H1 (cell line): Measurements from ENCODE around the gene CAPN13. TPM values are rescaled to one million over a fixed set of nuclear protein-coding genes. Genes with fewer than 3 reads are reported as not detected.

Experiments
- CTCF ChIA-PET: fragments of 300-600 bp; sonication (Branson Sonifier 250); formaldehyde crosslinking; loops from one replicate; lab custom pipeline; 2021; ENCODE audit not compliant: partially characterized antibody; lab: Charles Lee
- POLR2A ChIA-PET: fragments of 300-600 bp; sonication (Branson Sonifier 250); formaldehyde crosslinking; loops from one replicate; lab custom pipeline; 2021; ENCODE audit warnings: inconsistent platforms; ENCODE audit not compliant: partially characterized antibody; lab: Charles Lee
- DNase-seq, 2 experiments: peaks; one replicate each; pipeline versions ENCODE4 v3.0.0 to v3.0.0-alpha.2; 2010 to 2022; ENCODE audit warnings: low spot score in 2 of 2, low read depth in 1 of 2, mixed read lengths in 1 of 2
- FAIRE-seq: peaks from 2 replicates; lab custom pipeline; 2011; peaks lifted over from hg19 to GRCh38; lab: Jason Lieb, UNC
- H2AFZ ChIP-seq: 2 replicates; pipeline ENCODE4 v1.8.1; 2012; ENCODE audit warnings: low read length, inconsistent platforms
- H2AK5ac ChIP-seq: 2 replicates; pipeline ENCODE4 v1.6.1; 2013; ENCODE audit warnings: low read depth, low read length
- H2BK120ac ChIP-seq: replicated peaks from 2 replicates; pipeline ENCODE3; 2013; ENCODE audit warnings: low read depth, low read length, inconsistent platforms
- H2BK12ac ChIP-seq: 2 replicates; pipeline ENCODE4 v1.6.1; 2013; ENCODE audit warnings: low read depth, low read length
- H2BK15ac ChIP-seq: 2 replicates; pipeline ENCODE4 v1.6.1; 2013; ENCODE audit warnings: low read length
- H2BK20ac ChIP-seq: 2 replicates; pipeline ENCODE4 v1.6.1; 2013; ENCODE audit warnings: low read length
- H2BK5ac ChIP-seq: 2 replicates; pipeline ENCODE4 v1.6.1; 2013; ENCODE audit warnings: low read depth, low read length
- H3K14ac ChIP-seq: 2 replicates; pipeline ENCODE4 v1.6.1; 2013; ENCODE audit warnings: inconsistent platforms; ENCODE audit not compliant: insufficient read length
- H3K18ac ChIP-seq: 2 replicates; pipeline ENCODE4 v1.6.1; 2013; ENCODE audit warnings: low read length; ENCODE audit errors: extremely low read depth
- H3K23ac ChIP-seq: 2 replicates; pipeline ENCODE4 v1.6.1; 2013; ENCODE audit warnings: inconsistent platforms; ENCODE audit not compliant: insufficient read length
- H3K23me2 ChIP-seq: 2 replicates; pipeline ENCODE4 v1.6.1; 2013; ENCODE audit warnings: low read depth, low read length
- H3K27ac ChIP-seq: 2 replicates; pipeline ENCODE4 v1.6.1; 2011; ENCODE audit warnings: low read depth, low read length, inconsistent platforms
- H3K27me3 ChIP-seq, 4 experiments: replicated peaks in 1 of 4; 1 replicate in 1 of 4; 2 replicates in 3 of 4; pipeline versions ENCODE4 v1.6.1 to v1.8.1; 2011 to 2013; ENCODE audit warnings: low read length in 3 of 4, mild to moderate bottlenecking in 3 of 4, inconsistent platforms in 2 of 4, mixed read lengths in 2 of 4, moderate library complexity in 1 of 4; ENCODE audit not compliant: control insufficient read depth in 3 of 4, insufficient read depth in 3 of 4; ENCODE audit errors: extremely low read depth in 1 of 4
- H3K36me3 ChIP-seq, 4 experiments: 2 replicates each; pipeline versions ENCODE4 v1.6.1 to v1.8.1; 2011 to 2013; ENCODE audit warnings: mild to moderate bottlenecking in 4 of 4, low read length in 3 of 4, moderate library complexity in 2 of 4, control low read depth in 1 of 4, inconsistent platforms in 1 of 4; ENCODE audit not compliant: insufficient read depth in 4 of 4, control insufficient read depth in 2 of 4
- H3K4ac ChIP-seq: replicated peaks from 2 replicates; pipeline ENCODE3; 2013; ENCODE audit warnings: low read length, low read depth, mixed read lengths, inconsistent platforms; ENCODE audit not compliant: insufficient read length
- H3K4me1 ChIP-seq, 4 experiments: replicated peaks in 1 of 4; 1 replicate in 1 of 4; 2 replicates in 3 of 4; pipeline versions ENCODE4 v1.6.1 to v1.8.1; 2011 to 2013; ENCODE audit warnings: low read length in 3 of 4, inconsistent platforms in 2 of 4, mixed read lengths in 1 of 4; ENCODE audit not compliant: insufficient read depth in 4 of 4, control insufficient read depth in 3 of 4
- H3K4me2 ChIP-seq, 2 experiments: 2 replicates each; pipeline versions ENCODE4 v1.6.1 to v1.8.1; 2011 to 2013; ENCODE audit warnings: low read depth in 2 of 2, low read length in 2 of 2, control low read depth in 1 of 2, inconsistent platforms in 1 of 2, mild to moderate bottlenecking in 1 of 2; ENCODE audit not compliant: insufficient read depth in 1 of 2
- H3K4me3 ChIP-seq, 4 experiments: fragments of 200-600, 300-600 bp in 1 of 4; sonication (generic), shearing (Covaris generic), sonication (Bioruptor Twin) in 1 of 4; 2 replicates each; pipeline versions ENCODE4 v1.5.1 to v1.8.1; 2011 to 2016; ENCODE audit warnings: low read length in 4 of 4, low read depth in 3 of 4, control low read depth in 2 of 4, inconsistent platforms in 2 of 4, mild to moderate bottlenecking in 2 of 4, mixed read lengths in 1 of 4, moderate library complexity in 1 of 4; ENCODE audit not compliant: insufficient read depth in 2 of 4; ENCODE audit errors: extremely low read depth in 1 of 4
- H3K56ac ChIP-seq: replicated peaks from 2 replicates; pipeline ENCODE3; 2013; ENCODE audit warnings: low read depth, mild to moderate bottlenecking, mixed read lengths, low read length, inconsistent platforms; ENCODE audit not compliant: insufficient read length
- H3K79me1 ChIP-seq: 2 replicates; pipeline ENCODE4 v1.6.1; 2013; ENCODE audit warnings: low read depth, low read length, control low read depth
- H3K79me2 ChIP-seq, 2 experiments: 2 replicates each; pipeline versions ENCODE4 v1.6.1 to v1.8.1; 2012 to 2013; ENCODE audit warnings: low read length in 2 of 2, mild to moderate bottlenecking in 2 of 2, inconsistent platforms in 1 of 2; ENCODE audit not compliant: insufficient read depth in 2 of 2, control insufficient read depth in 1 of 2
- H3K9ac ChIP-seq, 4 experiments: replicated peaks in 1 of 4; 1 replicate in 1 of 4; 2 replicates in 3 of 4; pipeline versions ENCODE4 v1.6.1 to v1.8.1; 2011 to 2013; ENCODE audit warnings: low read depth in 3 of 4, low read length in 3 of 4, control low read depth in 2 of 4, mild to moderate bottlenecking in 2 of 4, moderate library complexity in 2 of 4, inconsistent platforms in 1 of 4; ENCODE audit errors: extremely low read depth in 1 of 4
- H3K9me3 ChIP-seq, 2 experiments: 2 replicates each; pipeline versions ENCODE4 v1.6.1 to v1.8.1; 2012 to 2013; ENCODE audit warnings: mild to moderate bottlenecking in 2 of 2, moderate library complexity in 2 of 2, control low read depth in 1 of 2, inconsistent platforms in 1 of 2, low read depth in 1 of 2, low read length in 1 of 2, mixed read lengths in 1 of 2; ENCODE audit not compliant: insufficient read depth in 2 of 2
- H4K20me1 ChIP-seq, 2 experiments: replicated peaks in 1 of 2; 2 replicates each; pipeline versions ENCODE3 to v1.8.1; 2011 to 2013; ENCODE audit warnings: inconsistent platforms in 2 of 2, low read length in 2 of 2, mild to moderate bottlenecking in 1 of 2; ENCODE audit not compliant: insufficient read depth in 2 of 2, control insufficient read depth in 1 of 2
- H4K5ac ChIP-seq: 2 replicates; pipeline ENCODE4 v1.6.1; 2013; ENCODE audit warnings: low read length, low read depth, mixed read lengths, inconsistent platforms; ENCODE audit not compliant: insufficient read length
- H4K8ac ChIP-seq: 2 replicates; pipeline ENCODE4 v1.8.0; 2013; ENCODE audit warnings: mild to moderate bottlenecking, moderate library complexity, low read length, inconsistent platforms; ENCODE audit not compliant: insufficient read depth; ENCODE audit errors: extremely low read depth
- H4K91ac ChIP-seq: replicated peaks from 2 replicates; pipeline ENCODE3; 2013; ENCODE audit warnings: low read length, mixed read lengths, inconsistent platforms; ENCODE audit not compliant: insufficient read length
- CEBPB ChIP-seq: IDR thresholded peaks from 2 replicates; pipeline ENCODE4 v1.6.1; 2012; ENCODE audit warnings: low read depth, low read length
- E2F6 ChIP-seq: IDR thresholded peaks from 2 replicates; pipeline ENCODE4 v1.6.1; 2012; ENCODE audit warnings: inconsistent platforms
- RFX5 ChIP-seq: IDR thresholded peaks from 2 replicates; pipeline ENCODE4 v1.6.1; 2011; ENCODE audit warnings: low read depth, low read length, improper control_type of control experiment, borderline replicate concordance
- SIN3A ChIP-seq, 2 experiments: IDR thresholded peaks in 1 of 2; conservative IDR thresholded peaks in 1 of 2; 2 replicates each; pipeline ENCODE4 v1.6.1; 2011 to 2012; ENCODE audit warnings: low read length in 2 of 2, improper control_type of control experiment in 1 of 2, low read depth in 1 of 2, mild to moderate bottlenecking in 1 of 2
- SIRT6 ChIP-seq: IDR thresholded peaks from one replicate; pipeline ENCODE4 v1.7.1; 2012; ENCODE audit warnings: low read length, inconsistent platforms
- SP2 ChIP-seq: IDR thresholded peaks from 2 replicates; pipeline ENCODE4 v1.6.1; 2012; ENCODE audit warnings: mild to moderate bottlenecking, low read length, inconsistent platforms
- SRF ChIP-seq: IDR thresholded peaks from 2 replicates; pipeline ENCODE4 v1.6.1; 2011; ENCODE audit warnings: mild to moderate bottlenecking, low read depth, low read length, moderate library complexity
- TCF12 ChIP-seq: IDR thresholded peaks from 2 replicates; pipeline ENCODE4 v1.6.1; 2011; ENCODE audit warnings: low read depth, mild to moderate bottlenecking, low read length
- WGBS, 2 experiments: shearing (Covaris generic) in 1 of 2; methylation state at CpG; one replicate each; pipeline versions ENCODE4 v1.1.6 to v1.1.7; 2013 to 2015; ENCODE audit warnings: low lambda C conversion rate in 2 of 2, mixed read lengths in 2 of 2, inconsistent platforms in 1 of 2, low coverage in 1 of 2, missing lambda C conversion rate in 1 of 2; ENCODE audit not compliant: insufficient replicate concordance in 2 of 2, insufficient coverage in 1 of 2, insufficient read length in 1 of 2; ENCODE audit errors: extremely low coverage in 1 of 2, missing lambda C conversion rate in 1 of 2; 5-methylcytosine and 5-hydroxymethylcytosine counted together
- polyA plus RNA-seq, 7 experiments: library from polyadenylated mRNA; depleted of rRNA in 3 of 7; stranded (reverse) in 5 of 7; unstranded in 2 of 7; fragments of >200 nt in 5 of 7; fragments of 200-250 nt in 2 of 7; gene quantifications; 1 replicate in 5 of 7; 2 replicates in 1 of 7; 4 replicates in 1 of 7; pipeline versions ENCODE4 v1.2.1 to v1.2.3, GENCODE V29; 2011 to 2013; ENCODE audit warnings: missing spikeins in 2 of 7, mixed read lengths in 2 of 7
- total RNA-seq: library from RNA; stranded (reverse); fragmentation: NEBNext Ultra II Directional; extraction: Animal tissue kit (Norgen Biotek cat#: 25700); gene quantifications from 2 replicates; pipeline ENCODE4 v1.2.1, GENCODE V29; 2021

CAPN13 gene
- total and polyA plus RNA-seq, 2 of the 8 experiments (the other 6 are each of a cell fraction or from before 2014, with no cell fraction given), result 2.4 TPM

- no peak overlapping the region for H2BK12ac ChIP-seq
- H3K18ac ChIP-seq, result no peak overlapping the region
- H3K79me2 ChIP-seq, result no peaks in the 10 kb centered on the region
- no peak overlapping the region for H3K23ac ChIP-seq
- no peak overlapping the region for H3K4me3 ChIP-seq
- WGBS, 2 experiments, result 93% methylated on average over 11 of the region's 11 CpGs; no CpG with 5 or more reads in 1 of the 2 experiments
- no peaks in the 10 kb centered on the region for H3K9me3 ChIP-seq
- H2AFZ ChIP-seq, result no peak overlapping the region
- H4K91ac ChIP-seq, result no peak overlapping the region
- H3K56ac ChIP-seq, result no peak overlapping the region
- FAIRE-seq, result no peak
- no peaks in the 10 kb centered on the region for H4K20me1 ChIP-seq
- H3K27ac ChIP-seq, result no peak overlapping the region
- no peak overlapping the region for H2BK120ac ChIP-seq
- TF ChIP-seq TCF12 (no peak), SIRT6 (no peak), E2F6 (no peak), RFX5 (no peak), CEBPB (no peak), SP2 (no peak), SIN3A (conservative IDR thresholded peaks at IDR 0.05 in 1 of 2, IDR thresholded peaks at IDR 0.05 in 1 of 2; ENCODE audit: low read depth in 1 of 2, low read length in 2 of 2) (no peak), SRF (no peak)
- H3K79me1 ChIP-seq, result no peaks in the 10 kb centered on the region
- no peak overlapping the region for H4K5ac ChIP-seq
- H3K9ac ChIP-seq, result no peak overlapping the region
- H2BK15ac ChIP-seq, result no peak overlapping the region
- no peaks in the 10 kb centered on the region for H3K27me3 ChIP-seq
- H4K8ac ChIP-seq, result no peak overlapping the region
- H2BK5ac ChIP-seq, result no peak overlapping the region
- CTCF ChIA-PET, result no interaction called here
- POLR2A ChIA-PET, result interaction anchor here (1.2 kb wide), 1 partner anchor 10 kb away, joined by 4 read pairs; no protein-coding TSS in a partner anchor
- H3K14ac ChIP-seq, result no peak overlapping the region
- no peak overlapping the region for H2AK5ac ChIP-seq
- no peak overlapping the region for H3K4me2 ChIP-seq
- H3K23me2 ChIP-seq, result no peaks in the 10 kb centered on the region; the same call in 1 of the 2 replicates
- DNase-seq, result no peak
- H3K4me1 ChIP-seq, result no peaks in the 10 kb centered on the region
- H3K4ac ChIP-seq, result no peak overlapping the region
- H2BK20ac ChIP-seq, result no peak overlapping the region
- no peaks in the 10 kb centered on the region for H3K36me3 ChIP-seq
These were observed 49.5 kb downstream of the CAPN13 start for GRCh38 chr2:30757749-30758148.
